HepG2 (cell line): ENCODE results near the gene NAV1. TPM values are rescaled to one million over a fixed set of nuclear protein-coding genes. Genes with fewer than 3 reads are reported as not detected.
A peak's percentile ranks its signal among the peaks of the same experiment; 100 is the strongest.

Experiments
- HOXA7 ChIP-seq: sonication (generic); formaldehyde crosslinking; IDR thresholded peaks from 2 replicates; pipeline ENCODE4 v1.8.1; 2022; ENCODE audit warnings: mild to moderate bottlenecking, missing genetic modification reagents, moderate library complexity
- HOXD1 ChIP-seq: sonication (generic); formaldehyde crosslinking; IDR thresholded peaks from 2 replicates; pipeline ENCODE4 v1.5.0; 2020; ENCODE audit warnings: missing genetic modification reagents
- LCORL ChIP-seq, 2 experiments: fragments of 450-650 bp in 1 of 2; sonication (generic) in 1 of 2; formaldehyde crosslinking in 1 of 2; IDR thresholded peaks; 2 replicates each; pipeline versions ENCODE4 v1.5.0 to v1.6.1; 2017 to 2020; ENCODE audit warnings: antibody characterized with exemption in 1 of 2, missing genetic modification reagents in 1 of 2
- MAFK ChIP-seq, 2 experiments: IDR thresholded peaks in 1 of 2; conservative IDR thresholded peaks in 1 of 2; 2 replicates each; pipeline ENCODE4 v1.6.1; 2011; ENCODE audit warnings: improper control_type of control experiment in 2 of 2, low read length in 2 of 2
- NFE2 ChIP-seq: sonication (generic); formaldehyde crosslinking; IDR thresholded peaks from 2 replicates; pipeline ENCODE4 v1.4.0; 2020; ENCODE audit warnings: missing genetic modification reagents
- NFKB2 ChIP-seq: sonication (generic); formaldehyde crosslinking; IDR thresholded peaks from 2 replicates; pipeline ENCODE4 v1.4.0; 2020; ENCODE audit warnings: missing genetic modification reagents, borderline replicate concordance
- SIN3B ChIP-seq: fragments of 150-350 bp; IDR thresholded peaks from 2 replicates; pipeline ENCODE4 v1.6.1; 2014; ENCODE audit warnings: low read length
- ZC3H4 ChIP-seq: sonication (generic); formaldehyde crosslinking; IDR thresholded peaks from 2 replicates; pipeline ENCODE4 v1.4.0; 2020; ENCODE audit warnings: missing genetic modification reagents, borderline replicate concordance
- ZNF143 ChIP-seq: sonication (generic); formaldehyde crosslinking; IDR thresholded peaks from 2 replicates; pipeline ENCODE4 v1.4.0; 2020; ENCODE audit warnings: missing genetic modification reagents
- ZNF205 ChIP-seq: IDR thresholded peaks from 2 replicates; pipeline ENCODE4 v1.6.1; 2018; ENCODE audit warnings: missing biosample characterization, missing genetic modification reagents
- ZNF24 ChIP-seq: fragments of 450-650 bp; IDR thresholded peaks from 2 replicates; pipeline ENCODE4 v1.6.1; 2017; ENCODE audit warnings: antibody characterized with exemption, mild to moderate bottlenecking
- ZNF331 ChIP-seq: sonication (generic); formaldehyde crosslinking; IDR thresholded peaks from 2 replicates; pipeline ENCODE4 v1.4.0; 2020; ENCODE audit warnings: missing genetic modification reagents
- ZNF530 ChIP-seq: sonication (generic); formaldehyde crosslinking; IDR thresholded peaks from 2 replicates; pipeline ENCODE4 v1.5.0; 2020; ENCODE audit warnings: low read depth, mild to moderate bottlenecking, missing genetic modification reagents
- ZNF629 ChIP-seq: sonication (generic); formaldehyde crosslinking; conservative IDR thresholded peaks from 2 replicates; pipeline ENCODE4 v1.5.0; 2020; ENCODE audit warnings: missing genetic modification reagents
- polyA plus RNA-seq, 8 experiments: library from polyadenylated mRNA; depleted of rRNA in 3 of 8; stranded (reverse) in 7 of 8; unstranded in 1 of 8; fragments of >200 nt; fragmentation: Illumina TruSeq in 4 of 8; extraction: Trizol in 4 of 8; gene quantifications; 2 replicates each; pipeline versions ENCODE4 v1.2.1 to v1.2.3, GENCODE V29; 2011 to 2016; ENCODE audit warnings: low read depth in 4 of 8, missing spikeins in 1 of 8, mixed read lengths in 1 of 8; ENCODE audit not compliant: insufficient read depth in 1 of 8
- total RNA-seq, 5 experiments: library from RNA; depleted of rRNA; stranded (reverse); fragments of >200 nt; fragmentation: Illumina TruSeq; extraction: Trizol; gene quantifications; 2 replicates each; pipeline ENCODE4 v1.2.3, GENCODE V29; 2016; ENCODE audit warnings: low read depth in 1 of 5
- TF ChIP-seq, protein P1 (sequence below): sonication (generic); formaldehyde crosslinking; conservative IDR thresholded peaks from 2 replicates; pipeline ENCODE4 v1.4.0; 2020; ENCODE audit warnings: missing genetic modification reagents
- TF ChIP-seq, protein P2 (sequence below): IDR thresholded peaks from 2 replicates; pipeline ENCODE4 v1.6.1; 2012; ENCODE audit warnings: inconsistent platforms
- TF ChIP-seq, protein P3 (sequence below): IDR thresholded peaks from 2 replicates; pipeline ENCODE4 v1.6.1; 2016; ENCODE audit warnings: low read depth, missing genetic modification reagents, missing compliant biosample characterization
- TF ChIP-seq, protein P4 (sequence below): IDR thresholded peaks from 2 replicates; pipeline ENCODE4 v1.6.1; 2016

Gene NAV1
- total and polyA plus RNA-seq, 2 of the 13 experiments (the other 11 are each of a cell fraction or from before 2014, with no cell fraction given) = not detected

DNA sequence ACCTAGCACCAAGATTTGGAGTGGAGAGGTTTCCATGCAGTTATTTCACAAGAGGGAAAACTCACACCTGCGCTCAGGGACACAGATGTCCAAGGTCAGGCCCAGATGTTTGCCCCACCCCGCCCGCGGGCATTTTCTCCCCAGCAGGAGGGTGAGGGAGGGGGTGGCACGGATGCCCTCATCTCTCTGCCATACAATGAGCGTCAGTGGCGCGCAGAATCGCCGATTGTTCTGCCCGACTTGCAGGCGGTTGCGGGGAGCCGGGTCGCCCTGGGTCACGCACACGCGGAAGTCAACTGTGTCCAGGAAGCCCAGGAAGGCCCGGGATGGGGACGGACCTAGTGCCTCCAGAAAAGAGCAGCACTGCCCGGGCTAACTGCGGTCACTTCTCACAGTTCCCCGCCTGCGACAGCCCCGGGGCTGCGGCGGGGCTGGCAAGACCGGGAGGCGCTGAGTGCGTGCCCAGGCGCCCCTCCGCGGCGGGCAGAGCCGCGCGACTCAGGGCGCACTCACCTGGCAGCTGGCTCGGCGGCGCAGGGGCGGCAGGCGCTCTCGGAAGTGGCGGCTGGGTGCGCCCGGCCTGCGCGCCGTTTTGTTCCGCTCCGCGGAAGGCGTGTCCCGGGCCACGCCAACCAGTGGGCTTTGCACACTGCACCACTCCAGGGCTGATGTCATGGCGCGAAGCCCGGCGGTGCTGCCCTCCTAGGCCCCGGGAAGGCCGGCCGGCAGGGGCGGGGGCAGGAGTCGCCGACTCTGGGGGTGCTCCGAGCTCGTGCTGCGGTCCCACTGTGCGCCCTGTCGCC is 32.2 kb upstream of the NAV1 start, which contains the start of gene CSRP1 (continued):
- TF ChIP-seq ZNF24 (no peak), HOXA7 (CRISPR knock-in tag) (no peak), MAFK (conservative IDR thresholded peaks at IDR 0.05 in 1 of 2, IDR thresholded peaks at IDR 0.05 in 1 of 2; ENCODE audit: low read length in 2 of 2) (no peak), NFE2 (CRISPR knock-in tag) (no peak), ZC3H4 (no peak), ZNF629 (CRISPR knock-in tag) (no peak), ZNF205 (CRISPR knock-in tag) (peak; percentile 27; the same call in 1 of the 2 replicates), NFKB2 (CRISPR knock-in tag) (no peak), SIN3B (no peak), HOXD1 (CRISPR knock-in tag) (no peak), LCORL (IDR thresholded peaks at IDR 0.05) (no peak), LCORL (CRISPR knock-in tag; IDR thresholded peaks at IDR 0.05) (peak; percentile 55; the same call in 1 of the 2 replicates), ZNF530 (CRISPR knock-in tag) (no peak), ZNF331 (peak; percentile 12; the same call in 1 of the 2 replicates), ZNF143 (CRISPR knock-in tag) (no peak)
- TF ChIP-seq, protein P1, sequence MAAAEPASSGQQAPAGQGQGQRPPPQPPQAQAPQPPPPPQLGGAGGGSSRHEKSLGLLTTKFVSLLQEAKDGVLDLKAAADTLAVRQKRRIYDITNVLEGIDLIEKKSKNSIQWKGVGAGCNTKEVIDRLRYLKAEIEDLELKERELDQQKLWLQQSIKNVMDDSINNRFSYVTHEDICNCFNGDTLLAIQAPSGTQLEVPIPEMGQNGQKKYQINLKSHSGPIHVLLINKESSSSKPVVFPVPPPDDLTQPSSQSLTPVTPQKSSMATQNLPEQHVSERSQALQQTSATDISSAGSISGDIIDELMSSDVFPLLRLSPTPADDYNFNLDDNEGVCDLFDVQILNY = 0 out of 2 replicates have a peak, but pooled peaks have one; percentile 15
- TF ChIP-seq, protein P2, sequence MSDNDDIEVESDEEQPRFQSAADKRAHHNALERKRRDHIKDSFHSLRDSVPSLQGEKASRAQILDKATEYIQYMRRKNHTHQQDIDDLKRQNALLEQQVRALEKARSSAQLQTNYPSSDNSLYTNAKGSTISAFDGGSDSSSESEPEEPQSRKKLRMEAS = peak; percentile 76
- TF ChIP-seq, protein P3, sequence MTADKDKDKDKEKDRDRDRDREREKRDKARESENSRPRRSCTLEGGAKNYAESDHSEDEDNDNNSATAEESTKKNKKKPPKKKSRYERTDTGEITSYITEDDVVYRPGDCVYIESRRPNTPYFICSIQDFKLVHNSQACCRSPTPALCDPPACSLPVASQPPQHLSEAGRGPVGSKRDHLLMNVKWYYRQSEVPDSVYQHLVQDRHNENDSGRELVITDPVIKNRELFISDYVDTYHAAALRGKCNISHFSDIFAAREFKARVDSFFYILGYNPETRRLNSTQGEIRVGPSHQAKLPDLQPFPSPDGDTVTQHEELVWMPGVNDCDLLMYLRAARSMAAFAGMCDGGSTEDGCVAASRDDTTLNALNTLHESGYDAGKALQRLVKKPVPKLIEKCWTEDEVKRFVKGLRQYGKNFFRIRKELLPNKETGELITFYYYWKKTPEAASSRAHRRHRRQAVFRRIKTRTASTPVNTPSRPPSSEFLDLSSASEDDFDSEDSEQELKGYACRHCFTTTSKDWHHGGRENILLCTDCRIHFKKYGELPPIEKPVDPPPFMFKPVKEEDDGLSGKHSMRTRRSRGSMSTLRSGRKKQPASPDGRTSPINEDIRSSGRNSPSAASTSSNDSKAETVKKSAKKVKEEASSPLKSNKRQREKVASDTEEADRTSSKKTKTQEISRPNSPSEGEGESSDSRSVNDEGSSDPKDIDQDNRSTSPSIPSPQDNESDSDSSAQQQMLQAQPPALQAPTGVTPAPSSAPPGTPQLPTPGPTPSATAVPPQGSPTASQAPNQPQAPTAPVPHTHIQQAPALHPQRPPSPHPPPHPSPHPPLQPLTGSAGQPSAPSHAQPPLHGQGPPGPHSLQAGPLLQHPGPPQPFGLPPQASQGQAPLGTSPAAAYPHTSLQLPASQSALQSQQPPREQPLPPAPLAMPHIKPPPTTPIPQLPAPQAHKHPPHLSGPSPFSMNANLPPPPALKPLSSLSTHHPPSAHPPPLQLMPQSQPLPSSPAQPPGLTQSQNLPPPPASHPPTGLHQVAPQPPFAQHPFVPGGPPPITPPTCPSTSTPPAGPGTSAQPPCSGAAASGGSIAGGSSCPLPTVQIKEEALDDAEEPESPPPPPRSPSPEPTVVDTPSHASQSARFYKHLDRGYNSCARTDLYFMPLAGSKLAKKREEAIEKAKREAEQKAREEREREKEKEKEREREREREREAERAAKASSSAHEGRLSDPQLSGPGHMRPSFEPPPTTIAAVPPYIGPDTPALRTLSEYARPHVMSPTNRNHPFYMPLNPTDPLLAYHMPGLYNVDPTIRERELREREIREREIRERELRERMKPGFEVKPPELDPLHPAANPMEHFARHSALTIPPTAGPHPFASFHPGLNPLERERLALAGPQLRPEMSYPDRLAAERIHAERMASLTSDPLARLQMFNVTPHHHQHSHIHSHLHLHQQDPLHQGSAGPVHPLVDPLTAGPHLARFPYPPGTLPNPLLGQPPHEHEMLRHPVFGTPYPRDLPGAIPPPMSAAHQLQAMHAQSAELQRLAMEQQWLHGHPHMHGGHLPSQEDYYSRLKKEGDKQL (CRISPR knock-in tag) = no peak
- TF ChIP-seq, protein P4, sequence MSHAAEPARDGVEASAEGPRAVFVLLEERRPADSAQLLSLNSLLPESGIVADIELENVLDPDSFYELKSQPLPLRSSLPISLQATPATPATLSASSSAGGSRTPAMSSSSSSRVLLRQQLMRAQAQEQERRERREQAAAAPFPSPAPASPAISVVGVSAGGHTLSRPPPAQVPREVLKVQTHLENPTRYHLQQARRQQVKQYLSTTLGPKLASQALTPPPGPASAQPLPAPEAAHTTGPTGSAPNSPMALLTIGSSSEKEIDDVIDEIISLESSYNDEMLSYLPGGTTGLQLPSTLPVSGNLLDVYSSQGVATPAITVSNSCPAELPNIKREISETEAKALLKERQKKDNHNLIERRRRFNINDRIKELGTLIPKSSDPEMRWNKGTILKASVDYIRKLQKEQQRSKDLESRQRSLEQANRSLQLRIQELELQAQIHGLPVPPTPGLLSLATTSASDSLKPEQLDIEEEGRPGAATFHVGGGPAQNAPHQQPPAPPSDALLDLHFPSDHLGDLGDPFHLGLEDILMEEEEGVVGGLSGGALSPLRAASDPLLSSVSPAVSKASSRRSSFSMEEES = no peak
